ENCODE measurements around the gene HUWE1. TPM values are rescaled to one million over a fixed set of nuclear protein-coding genes. Genes with fewer than 3 reads are reported as not detected.

The HUWE1 gene
- polyA plus RNA-seq, 1 donor (not counting 4 experiments of a cell fraction or from before 2014, with no cell fraction given), result 53.6 TPM

GRCh38 chrX:53711436-53711835 is 24.9 kb upstream of the HUWE1 start:
- TF ChIP-seq CTCF (optimal IDR thresholded peaks at IDR 0.05 in 1 of 3, IDR thresholded peaks at IDR 0.05 in 1 of 3, conservative IDR thresholded peaks at IDR 0.05 in 1 of 3; ENCODE audit: extremely low read depth in 1 of 3, insufficient read depth in 2 of 3, low read length in 3 of 3) (no peak), EZH2 (IDR thresholded peaks at IDR 0.05; ENCODE audit: low read length) (no peak)
- dilution Hi-C loops (cut with MboI; ENCODE audit: extremely low pct_ligation_motif_present, low sequenced_read_pairs), result no loop called here
- H2AFZ ChIP-seq (ENCODE audit: control insufficient read depth, low read length), result no peak overlapping the region
- DNase-seq (ENCODE audit: low read depth, low spot score), result no peak
- no peak overlapping the region for H3K27ac ChIP-seq (ENCODE audit: control insufficient read depth, insufficient read depth, low read length)
- no peaks in the 10 kb centered on the region for H3K79me2 ChIP-seq (ENCODE audit: control insufficient read depth, insufficient read depth, low read length)
- no peaks in the 10 kb centered on the region for H4K20me1 ChIP-seq (ENCODE audit: control insufficient read depth, extremely low read depth, insufficient read depth, low read length)
- H3K9me3 ChIP-seq (ENCODE audit: control insufficient read depth, low read depth, low read length), result no peaks in the 10 kb centered on the region
- H3K4me2 ChIP-seq (ENCODE audit: control insufficient read depth, extremely low read depth, insufficient read depth, low read depth, low read length), result no peak overlapping the region
- no peaks in the 10 kb centered on the region for H3K9me1 ChIP-seq (ENCODE audit: control insufficient read depth, extremely low read depth, insufficient read depth, low read length)
- H3K36me3 ChIP-seq (ENCODE audit: control insufficient read depth in 2 of 2, extremely low read depth in 1 of 2, insufficient read depth in 2 of 2, low read length in 2 of 2), result no peaks in the 10 kb centered on the region
- no peak overlapping the region for H3K9ac ChIP-seq (ENCODE audit: control insufficient read depth, extremely low read depth, insufficient read depth, low read length)
- H3K4me1 ChIP-seq (ENCODE audit: control insufficient read depth, extremely low read depth, insufficient read depth, low read length), result peaks cover 30% of the 10 kb centered on the region
- no peak for FAIRE-seq
- no peak overlapping the region for H3K4me3 ChIP-seq (ENCODE audit: control insufficient read depth in 2 of 3, extremely low read depth in 1 of 3, insufficient read depth in 2 of 3, low read depth in 1 of 3, low read length in 3 of 3)
- H3K27me3 ChIP-seq (ENCODE audit: control insufficient read depth, extremely low read depth, insufficient read depth, low read length), result no peaks in the 10 kb centered on the region

GRCh38 chrX:53704854-53705253 is 18.3 kb upstream of the HUWE1 start:
- no peaks in the 10 kb centered on the region for H3K27me3 ChIP-seq (ENCODE audit: control insufficient read depth, extremely low read depth, insufficient read depth, low read length)
- H3K79me2 ChIP-seq (ENCODE audit: control insufficient read depth, insufficient read depth, low read length), result no peaks in the 10 kb centered on the region
- no peak overlapping the region for H3K4me2 ChIP-seq (ENCODE audit: control insufficient read depth, extremely low read depth, insufficient read depth, low read depth, low read length)
- H4K20me1 ChIP-seq (ENCODE audit: control insufficient read depth, extremely low read depth, insufficient read depth, low read length), result no peaks in the 10 kb centered on the region
- dilution Hi-C loops (cut with MboI; ENCODE audit: extremely low pct_ligation_motif_present, low sequenced_read_pairs), result no loop called here
- H3K9ac ChIP-seq (ENCODE audit: control insufficient read depth, extremely low read depth, insufficient read depth, low read length), result no peak overlapping the region
- H3K27ac ChIP-seq (ENCODE audit: control insufficient read depth, insufficient read depth, low read length), result no peak overlapping the region
- no peak overlapping the region for H2AFZ ChIP-seq (ENCODE audit: control insufficient read depth, low read length)
- no peak for TF ChIP-seq EZH2 (IDR thresholded peaks at IDR 0.05; ENCODE audit: low read length)
- FAIRE-seq, result no peak
- H3K9me3 ChIP-seq (ENCODE audit: control insufficient read depth, low read depth, low read length), result no peaks in the 10 kb centered on the region
- DNase-seq (ENCODE audit: low read depth, low spot score), result no peak
- H3K9me1 ChIP-seq (ENCODE audit: control insufficient read depth, extremely low read depth, insufficient read depth, low read length), result no peaks in the 10 kb centered on the region
- no peaks in the 10 kb centered on the region for H3K36me3 ChIP-seq (ENCODE audit: control insufficient read depth in 2 of 2, extremely low read depth in 1 of 2, insufficient read depth in 2 of 2, low read length in 2 of 2)
- no peaks in the 10 kb centered on the region for H3K4me1 ChIP-seq (ENCODE audit: control insufficient read depth, extremely low read depth, insufficient read depth, low read length)
- no peak overlapping the region for H3K4me3 ChIP-seq (ENCODE audit: control insufficient read depth in 2 of 3, extremely low read depth in 1 of 3, insufficient read depth in 2 of 3, low read depth in 1 of 3, low read length in 3 of 3)

GRCh38 chrX:53704294-53704693 is 17.8 kb upstream of the HUWE1 start:
- H2AFZ ChIP-seq (ENCODE audit: control insufficient read depth, low read length), result no peak overlapping the region
- no peaks in the 10 kb centered on the region for H3K9me1 ChIP-seq (ENCODE audit: control insufficient read depth, extremely low read depth, insufficient read depth, low read length)
- no peak overlapping the region for H3K9ac ChIP-seq (ENCODE audit: control insufficient read depth, extremely low read depth, insufficient read depth, low read length)
- no peaks in the 10 kb centered on the region for H3K9me3 ChIP-seq (ENCODE audit: control insufficient read depth, low read depth, low read length)
- no peak for FAIRE-seq
- H3K4me2 ChIP-seq (ENCODE audit: control insufficient read depth, extremely low read depth, insufficient read depth, low read depth, low read length), result no peak overlapping the region
- H3K79me2 ChIP-seq (ENCODE audit: control insufficient read depth, insufficient read depth, low read length), result no peaks in the 10 kb centered on the region
- TF ChIP-seq CTCF (optimal IDR thresholded peaks at IDR 0.05 in 1 of 3, IDR thresholded peaks at IDR 0.05 in 1 of 3, conservative IDR thresholded peaks at IDR 0.05 in 1 of 3; ENCODE audit: extremely low read depth in 1 of 3, insufficient read depth in 2 of 3, low read length in 3 of 3), result no peak
- no peak for TF ChIP-seq EZH2 (IDR thresholded peaks at IDR 0.05; ENCODE audit: low read length)
- no peak for DNase-seq (ENCODE audit: low read depth, low spot score)
- H3K4me1 ChIP-seq (ENCODE audit: control insufficient read depth, extremely low read depth, insufficient read depth, low read length), result no peaks in the 10 kb centered on the region
- no peaks in the 10 kb centered on the region for H4K20me1 ChIP-seq (ENCODE audit: control insufficient read depth, extremely low read depth, insufficient read depth, low read length)
- H3K4me3 ChIP-seq (ENCODE audit: control insufficient read depth in 2 of 3, extremely low read depth in 1 of 3, insufficient read depth in 2 of 3, low read depth in 1 of 3, low read length in 3 of 3), result no peak overlapping the region
- dilution Hi-C loops (cut with MboI; ENCODE audit: extremely low pct_ligation_motif_present, low sequenced_read_pairs), result no loop called here
- no peak overlapping the region for H3K27ac ChIP-seq (ENCODE audit: control insufficient read depth, insufficient read depth, low read length)
- no peaks in the 10 kb centered on the region for H3K36me3 ChIP-seq (ENCODE audit: control insufficient read depth in 2 of 2, extremely low read depth in 1 of 2, insufficient read depth in 2 of 2, low read length in 2 of 2)
- H3K27me3 ChIP-seq (ENCODE audit: control insufficient read depth, extremely low read depth, insufficient read depth, low read length), result no peaks in the 10 kb centered on the region
